Mesendoderm (in vitro differentiated cells): ENCODE results near the gene NCAN.
A peak's percentile ranks its signal among the peaks of the same experiment; 100 is the strongest.

Experiments
- DNase-seq: peaks from one replicate; pipeline ENCODE4 v3.0.0; 2013
- H2AK5ac ChIP-seq: 2 replicates; pipeline ENCODE4 v1.6.1; 2013; ENCODE audit warnings: low read length, inconsistent platforms
- H2BK120ac ChIP-seq: 2 replicates; pipeline ENCODE4 v1.6.1; 2013; ENCODE audit warnings: low read depth, mild to moderate bottlenecking, low read length, moderate library complexity, mixed read lengths
- H2BK15ac ChIP-seq: replicated peaks from 2 replicates; pipeline ENCODE4 v1.6.1; 2013; ENCODE audit warnings: low read depth, mild to moderate bottlenecking, moderate library complexity
- H2BK5ac ChIP-seq: 2 replicates; pipeline ENCODE4 v1.6.1; 2013; ENCODE audit warnings: low read length, inconsistent platforms
- H3K18ac ChIP-seq: 2 replicates; pipeline ENCODE4 v1.6.1; 2013; ENCODE audit warnings: mild to moderate bottlenecking, low read length, mixed read lengths
- H3K23ac ChIP-seq: one replicate; pipeline ENCODE4 v1.6.1; 2013; ENCODE audit warnings: low read length
- H3K27ac ChIP-seq: 2 replicates; pipeline ENCODE4 v1.5.1; 2013; ENCODE audit warnings: low read depth, mild to moderate bottlenecking, inconsistent platforms, low read length, moderate library complexity
- H3K27me3 ChIP-seq: 2 replicates; pipeline ENCODE4 v1.6.1; 2013; ENCODE audit warnings: low read length, control low read depth, mild to moderate bottlenecking, inconsistent platforms; ENCODE audit not compliant: insufficient read depth, poor library complexity
- H3K36me3 ChIP-seq: 2 replicates; pipeline ENCODE4 v1.6.1; 2013; ENCODE audit warnings: low read length, inconsistent platforms; ENCODE audit not compliant: control insufficient read depth, insufficient read depth
- H3K4ac ChIP-seq: one replicate; pipeline ENCODE4 v1.6.1; 2013; ENCODE audit warnings: low read depth, mild to moderate bottlenecking, low read length, moderate library complexity
- H3K4me1 ChIP-seq: 2 replicates; pipeline ENCODE4 v1.6.1; 2013; ENCODE audit warnings: low read depth, low read length, inconsistent platforms; ENCODE audit not compliant: control insufficient read depth
- H3K4me2 ChIP-seq: 2 replicates; pipeline ENCODE4 v1.6.1; 2013; ENCODE audit warnings: low read length
- H3K4me3 ChIP-seq: 2 replicates; pipeline ENCODE4 v1.5.1; 2013; ENCODE audit warnings: mild to moderate bottlenecking, low read length
- H3K56ac ChIP-seq: one replicate; pipeline ENCODE4 v1.6.1; 2013; ENCODE audit warnings: low read length
- H3K79me1 ChIP-seq: 2 replicates; pipeline ENCODE4 v1.6.1; 2013; ENCODE audit warnings: low read length, inconsistent platforms
- H3K79me2 ChIP-seq: 2 replicates; pipeline ENCODE4 v1.6.1; 2013; ENCODE audit warnings: mild to moderate bottlenecking, low read length; ENCODE audit not compliant: control insufficient read depth, insufficient read depth
- H3K9ac ChIP-seq: 2 replicates; pipeline ENCODE4 v1.6.1; 2013; ENCODE audit warnings: low read length, inconsistent platforms
- H4K5ac ChIP-seq: one replicate; pipeline ENCODE4 v1.6.1; 2013; ENCODE audit warnings: low read length
- H4K8ac ChIP-seq: one replicate; pipeline ENCODE4 v1.6.1; 2013; ENCODE audit warnings: low read depth, mild to moderate bottlenecking, control low read depth, low read length, moderate library complexity
- WGBS: extraction: QIAGEN DNeasy Blood & Tissue Kit; methylation state at CpG from one replicate; pipeline ENCODE4 v1.1.7; 2013; ENCODE audit warnings: low lambda C conversion rate, missing lambda C conversion rate; ENCODE audit not compliant: insufficient coverage; ENCODE audit errors: extremely low coverage; 5-methylcytosine and 5-hydroxymethylcytosine counted together

NCAN gene

DNA sequence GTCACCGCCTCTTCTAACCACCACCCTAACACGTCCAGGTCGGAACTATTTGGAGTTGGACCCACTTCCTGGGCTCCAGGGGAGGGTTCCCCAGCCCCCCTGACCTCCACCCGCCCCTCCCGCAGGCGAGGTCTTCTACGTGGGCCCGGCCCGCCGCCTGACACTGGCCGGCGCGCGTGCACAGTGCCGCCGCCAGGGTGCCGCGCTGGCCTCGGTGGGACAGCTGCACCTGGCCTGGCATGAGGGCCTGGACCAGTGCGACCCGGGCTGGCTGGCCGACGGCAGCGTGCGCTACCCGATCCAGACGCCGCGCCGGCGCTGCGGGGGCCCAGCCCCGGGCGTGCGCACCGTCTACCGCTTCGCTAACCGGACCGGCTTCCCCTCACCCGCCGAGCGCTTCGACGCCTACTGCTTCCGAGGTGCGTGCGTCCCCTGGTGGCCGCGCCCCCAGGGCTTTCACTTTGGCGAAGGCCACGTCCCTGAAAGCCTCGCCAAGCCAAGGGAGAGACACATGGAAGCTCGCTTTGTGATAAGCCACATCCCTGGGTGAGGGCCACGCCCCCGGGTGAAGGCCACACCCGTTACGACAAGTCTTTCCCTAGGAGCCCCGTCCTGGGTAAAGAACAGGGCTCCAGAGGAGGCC lies 13.2 kb downstream of the NCAN start:
- peak overlapping the region; percentile 81 for H3K56ac ChIP-seq
- no peak overlapping the region for H2BK120ac ChIP-seq
- H3K23ac ChIP-seq, result no peak overlapping the region
- peak; percentile 94 for DNase-seq
- no peak overlapping the region for H4K8ac ChIP-seq
- H3K36me3 ChIP-seq, result no peaks in the 10 kb centered on the region
- no peak overlapping the region for H3K4ac ChIP-seq
- no peaks in the 10 kb centered on the region for H3K79me2 ChIP-seq
- peak overlapping the region; percentile 32 for H3K4me2 ChIP-seq
- H3K4me3 ChIP-seq, result no peak overlapping the region
- H3K79me1 ChIP-seq, result no peaks in the 10 kb centered on the region
- no CpG with 5 or more reads among the region's 59 CpGs for WGBS
- no peaks in the 10 kb centered on the region for H3K4me1 ChIP-seq
- H3K27ac ChIP-seq, result no peak overlapping the region
- no peak overlapping the region for H4K5ac ChIP-seq
- no peak overlapping the region for H2BK5ac ChIP-seq
- H2BK15ac ChIP-seq, result no peak overlapping the region
- peak overlapping the region; percentile 40 for H3K9ac ChIP-seq
- H2AK5ac ChIP-seq, result no peak overlapping the region
- H3K18ac ChIP-seq, result no peak overlapping the region
- H3K27me3 ChIP-seq, result peaks cover 2% of the 10 kb centered on the region

DNA sequence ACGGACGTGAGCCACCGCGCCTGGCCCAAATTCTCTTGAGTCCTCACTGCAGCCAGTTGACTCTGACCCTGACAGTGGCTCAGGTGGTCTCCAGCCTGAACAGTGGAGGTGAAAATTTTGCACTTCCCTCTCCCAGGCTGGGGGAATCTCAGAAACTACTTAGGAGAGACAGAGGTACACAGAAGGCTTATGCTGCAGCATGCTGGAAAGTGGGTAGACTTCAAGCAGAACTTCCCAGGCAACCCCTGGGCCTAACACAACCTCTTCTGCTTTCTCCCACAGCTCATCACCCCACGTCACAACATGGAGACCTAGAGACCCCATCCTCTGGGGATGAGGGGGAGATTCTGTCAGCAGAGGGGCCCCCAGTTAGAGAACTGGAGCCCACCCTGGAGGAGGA lies 14.4 kb downstream of the NCAN start:
- Histone ChIP-seq H3K4me2 (no peak overlapping the region), H3K4ac (no peak overlapping the region), H3K79me2 (no peaks in the 10 kb centered on the region), H3K27ac (no peak overlapping the region), H2BK120ac (no peak overlapping the region), H3K27me3 (peaks cover 2% of the 10 kb centered on the region), H3K79me1 (no peaks in the 10 kb centered on the region), H3K4me1 (no peaks in the 10 kb centered on the region), H3K18ac (no peak overlapping the region), H2BK15ac (no peak overlapping the region), H3K9ac (no peak overlapping the region), H2AK5ac (no peak overlapping the region), H3K36me3 (no peaks in the 10 kb centered on the region), H3K56ac (no peak overlapping the region), H3K23ac (no peak overlapping the region), H2BK5ac (no peak overlapping the region), H4K8ac (no peak overlapping the region), H4K5ac (no peak overlapping the region), H3K4me3 (no peak overlapping the region)
- WGBS, result no CpG with 5 or more reads among the region's 5 CpGs
- no peak for DNase-seq

DNA sequence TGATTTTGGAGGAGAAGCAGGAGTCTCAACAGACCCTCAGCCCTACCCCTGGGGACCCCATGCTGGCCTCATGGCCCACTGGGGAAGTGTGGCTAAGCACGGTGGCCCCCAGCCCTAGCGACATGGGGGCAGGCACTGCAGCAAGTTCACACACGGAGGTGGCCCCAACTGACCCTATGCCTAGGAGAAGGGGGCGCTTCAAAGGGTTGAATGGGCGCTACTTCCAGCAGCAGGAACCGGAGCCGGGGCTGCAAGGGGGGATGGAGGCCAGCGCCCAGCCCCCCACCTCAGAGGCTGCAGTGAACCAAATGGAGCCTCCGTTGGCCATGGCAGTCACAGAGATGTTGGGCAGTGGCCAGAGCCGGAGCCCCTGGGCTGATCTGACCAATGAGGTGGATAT lies 14.9 kb downstream of the NCAN start:
- Histone ChIP-seq H3K4ac (no peak overlapping the region), H3K27ac (no peak overlapping the region), H3K4me2 (no peak overlapping the region), H3K23ac (no peak overlapping the region), H2BK15ac (no peak overlapping the region), H3K36me3 (no peaks in the 10 kb centered on the region), H3K18ac (no peak overlapping the region), H2BK5ac (no peak overlapping the region), H3K56ac (no peak overlapping the region), H3K79me1 (no peaks in the 10 kb centered on the region), H4K5ac (no peak overlapping the region), H3K4me3 (no peak overlapping the region), H3K27me3 (peaks cover 2% of the 10 kb centered on the region), H3K4me1 (no peaks in the 10 kb centered on the region), H3K79me2 (no peaks in the 10 kb centered on the region), H4K8ac (no peak overlapping the region), H3K9ac (no peak overlapping the region), H2BK120ac (no peak overlapping the region), H2AK5ac (no peak overlapping the region)
- WGBS, result no CpG with 5 or more reads among the region's 10 CpGs
- no peak for DNase-seq

DNA sequence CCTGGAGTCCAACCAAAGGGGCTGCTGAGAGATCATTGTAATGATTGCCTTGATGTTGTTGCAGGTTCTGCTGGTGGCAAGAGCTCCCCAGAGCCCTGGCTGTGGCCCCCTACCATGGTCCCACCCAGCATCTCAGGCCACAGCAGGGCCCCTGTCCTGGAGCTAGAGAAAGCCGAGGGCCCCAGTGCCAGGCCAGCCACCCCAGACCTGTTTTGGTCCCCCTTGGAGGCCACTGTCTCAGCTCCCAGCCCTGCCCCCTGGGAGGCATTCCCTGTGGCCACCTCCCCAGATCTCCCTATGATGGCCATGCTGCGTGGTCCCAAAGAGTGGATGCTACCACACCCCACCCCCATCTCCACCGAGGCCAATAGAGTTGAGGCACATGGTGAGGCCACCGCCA lies 15.5 kb downstream of the NCAN start:
- Histone ChIP-seq H2BK15ac (no peak overlapping the region), H3K18ac (no peak overlapping the region), H2BK120ac (no peak overlapping the region), H4K8ac (no peak overlapping the region), H2AK5ac (no peak overlapping the region), H3K79me2 (no peaks in the 10 kb centered on the region), H3K27me3 (peaks cover 2% of the 10 kb centered on the region), H3K9ac (no peak overlapping the region), H3K4ac (no peak overlapping the region), H4K5ac (no peak overlapping the region), H3K4me2 (no peak overlapping the region), H3K23ac (no peak overlapping the region), H3K79me1 (no peaks in the 10 kb centered on the region), H2BK5ac (no peak overlapping the region), H3K4me3 (no peak overlapping the region), H3K4me1 (no peaks in the 10 kb centered on the region), H3K56ac (no peak overlapping the region), H3K27ac (no peak overlapping the region), H3K36me3 (no peaks in the 10 kb centered on the region)
- WGBS, result no CpG with 5 or more reads among the region's 4 CpGs
- DNase-seq, result no peak

DNA sequence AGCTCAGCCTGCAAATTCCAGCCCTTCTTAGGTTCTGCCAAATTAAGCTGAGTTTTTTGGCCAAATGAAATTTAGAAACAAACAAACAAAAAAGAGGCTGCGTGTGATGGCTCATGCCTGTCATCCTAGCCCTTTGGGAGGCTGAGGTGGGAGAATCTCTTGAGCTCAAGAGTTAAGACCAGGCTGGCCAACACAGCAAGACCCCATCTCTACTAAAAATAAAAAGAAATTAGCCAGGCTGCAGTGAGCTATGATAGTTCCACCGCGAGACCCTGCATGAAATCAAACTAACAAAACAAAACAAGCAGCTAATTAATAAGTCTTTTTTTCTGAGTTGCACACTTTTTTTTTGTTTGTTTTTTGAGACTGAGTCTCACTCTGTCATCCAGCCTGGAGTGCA lies 17.9 kb downstream of the NCAN start:
- no peaks in the 10 kb centered on the region for H3K27me3 ChIP-seq

DNA sequence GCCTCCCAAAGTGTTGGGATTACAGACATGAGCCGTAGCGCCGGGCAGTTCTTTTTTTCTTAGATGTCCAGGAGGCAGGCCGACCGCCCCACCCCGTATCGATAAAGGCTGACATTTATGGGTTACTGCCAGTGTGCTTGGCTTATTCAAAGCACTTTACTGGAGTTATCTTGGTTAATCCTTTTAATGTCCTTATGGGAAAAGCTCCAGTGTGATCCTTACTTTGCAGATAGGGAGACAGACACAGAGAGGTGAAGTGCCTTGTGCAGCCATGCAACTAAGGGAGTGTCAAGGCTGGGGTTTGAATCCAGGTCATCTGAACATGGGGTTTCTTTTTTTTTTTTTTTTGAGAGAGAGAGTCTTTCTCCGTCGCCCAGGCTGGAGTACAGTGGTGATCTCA lies 19.2 kb downstream of the NCAN start:
- no peaks in the 10 kb centered on the region for H3K79me1 ChIP-seq
- no peak overlapping the region for H3K56ac ChIP-seq
- no CpG with 5 or more reads among the region's 9 CpGs for WGBS
- H3K27ac ChIP-seq, result no peak overlapping the region
- DNase-seq, result no peak
- H4K8ac ChIP-seq, result no peak overlapping the region
- no peak overlapping the region for H3K4ac ChIP-seq
- no peak overlapping the region for H3K23ac ChIP-seq
- H3K4me1 ChIP-seq, result no peaks in the 10 kb centered on the region
- H2BK15ac ChIP-seq, result no peak overlapping the region
- H3K79me2 ChIP-seq, result no peaks in the 10 kb centered on the region
- H2BK120ac ChIP-seq, result no peak overlapping the region
- H3K4me3 ChIP-seq, result no peak overlapping the region
- H3K18ac ChIP-seq, result no peak overlapping the region
- H4K5ac ChIP-seq, result no peak overlapping the region
- no peak overlapping the region for H3K4me2 ChIP-seq
- H2AK5ac ChIP-seq, result no peak overlapping the region
- H3K27me3 ChIP-seq, result no peaks in the 10 kb centered on the region
- no peak overlapping the region for H2BK5ac ChIP-seq
- H3K9ac ChIP-seq, result no peak overlapping the region
- H3K36me3 ChIP-seq, result no peaks in the 10 kb centered on the region

More for the DNA sequence above, 17.9 kb downstream of the NCAN start:
- Histone ChIP-seq H3K56ac (no peak overlapping the region), H2BK120ac (no peak overlapping the region), H3K79me2 (no peaks in the 10 kb centered on the region), H2BK5ac (no peak overlapping the region), H3K4me2 (no peak overlapping the region), H3K9ac (no peak overlapping the region), H3K23ac (no peak overlapping the region), H3K36me3 (no peaks in the 10 kb centered on the region), H3K79me1 (no peaks in the 10 kb centered on the region), H3K4me3 (no peak overlapping the region), H3K18ac (no peak overlapping the region), H4K8ac (no peak overlapping the region), H3K4ac (no peak overlapping the region), H2AK5ac (no peak overlapping the region), H3K27ac (no peak overlapping the region), H2BK15ac (no peak overlapping the region), H4K5ac (no peak overlapping the region), H3K4me1 (no peaks in the 10 kb centered on the region)
- no CpG with 5 or more reads among the region's 3 CpGs for WGBS
- DNase-seq, result no peak
